ENCODE results near the gene KDM2A.
"Not testable (repeated sequence)": the region's sequence is repeated elsewhere in the genome, so short reads cannot be mapped to it uniquely, and the experiment has no call there.

KDM2A gene

GRCh38 chr11:67174311-67174710 is 55.2 kb downstream of the KDM2A start:
- DNase-seq = no peak

DNA sequence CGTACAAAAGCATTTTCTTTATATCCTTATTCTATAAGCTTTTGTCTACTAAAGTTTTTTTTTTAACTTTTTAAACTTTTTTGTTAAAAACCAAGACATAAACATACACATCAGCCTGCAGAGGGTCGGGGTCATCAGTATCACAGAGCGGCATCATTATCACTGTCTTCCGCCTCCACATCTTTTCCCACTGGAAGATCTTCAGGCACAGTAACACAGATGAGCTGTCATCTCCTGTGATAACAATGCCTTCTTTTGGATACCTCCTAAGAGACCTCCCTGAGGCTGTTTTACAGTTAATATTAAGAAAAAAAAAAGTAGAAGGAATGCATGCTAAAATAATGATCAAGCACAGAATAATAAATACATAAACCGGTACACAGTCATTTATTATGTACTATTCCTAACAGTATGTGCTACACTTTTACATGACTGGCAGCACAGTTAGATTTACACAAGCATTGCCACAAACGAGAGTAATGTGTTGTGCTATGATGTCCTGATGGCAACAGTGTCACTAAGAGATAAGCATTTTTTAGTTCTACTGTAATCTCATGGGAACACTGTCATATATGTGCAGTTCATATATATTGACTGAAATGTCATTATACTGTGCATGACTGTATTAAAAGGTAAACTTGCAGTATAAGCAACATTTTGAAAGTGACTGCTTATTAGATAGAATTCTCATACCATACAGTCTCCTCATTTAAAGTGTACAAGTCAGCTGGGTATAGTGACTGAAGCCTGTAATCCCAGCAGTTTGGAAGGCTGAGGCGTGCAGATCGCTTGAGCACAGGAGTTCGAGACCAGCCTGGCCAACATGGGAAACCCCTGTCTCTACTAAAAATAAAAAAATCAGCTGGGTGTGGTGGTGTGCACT is 58.6 kb downstream of the KDM2A start:
- DNase-seq = no peak

DNA sequence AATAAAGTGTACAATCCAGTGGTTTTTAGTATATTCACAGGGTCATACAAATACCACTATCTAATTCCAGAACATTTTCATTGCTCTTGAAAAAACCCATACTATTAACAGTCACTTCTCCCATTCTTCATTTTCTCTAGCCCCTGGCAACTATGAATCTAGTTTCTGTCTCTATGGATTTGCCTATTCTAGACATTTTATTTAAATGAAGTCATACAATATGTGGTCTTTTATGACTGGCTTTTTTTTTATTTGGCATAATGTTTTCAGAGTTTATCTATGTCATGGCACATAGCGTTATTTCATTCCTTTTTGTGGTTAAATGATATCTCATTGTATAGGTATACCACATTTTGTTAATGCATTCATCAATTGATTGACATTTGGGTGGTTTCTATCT is 59.4 kb downstream of the KDM2A start:
- no peak for DNase-seq

DNA sequence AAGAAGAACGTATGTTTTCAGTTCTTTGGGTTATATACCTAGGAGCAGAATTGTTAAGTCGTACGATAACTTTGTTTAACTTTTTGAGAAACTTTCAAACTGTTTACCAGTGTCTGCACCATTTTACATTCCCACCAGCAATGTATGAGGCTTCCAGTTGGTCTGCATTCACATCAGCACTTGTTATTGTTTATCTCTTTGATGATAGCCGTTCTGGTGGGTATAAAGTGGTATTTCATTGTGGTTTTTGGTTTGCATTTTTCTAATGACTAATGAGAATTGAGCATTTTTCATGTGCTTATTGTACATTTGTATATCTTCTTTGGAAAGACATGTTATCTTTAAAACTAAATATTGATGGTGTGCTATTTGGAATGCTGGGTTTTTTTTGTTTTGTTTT is 59.8 kb downstream of the KDM2A start:
- no peak for DNase-seq

DNA sequence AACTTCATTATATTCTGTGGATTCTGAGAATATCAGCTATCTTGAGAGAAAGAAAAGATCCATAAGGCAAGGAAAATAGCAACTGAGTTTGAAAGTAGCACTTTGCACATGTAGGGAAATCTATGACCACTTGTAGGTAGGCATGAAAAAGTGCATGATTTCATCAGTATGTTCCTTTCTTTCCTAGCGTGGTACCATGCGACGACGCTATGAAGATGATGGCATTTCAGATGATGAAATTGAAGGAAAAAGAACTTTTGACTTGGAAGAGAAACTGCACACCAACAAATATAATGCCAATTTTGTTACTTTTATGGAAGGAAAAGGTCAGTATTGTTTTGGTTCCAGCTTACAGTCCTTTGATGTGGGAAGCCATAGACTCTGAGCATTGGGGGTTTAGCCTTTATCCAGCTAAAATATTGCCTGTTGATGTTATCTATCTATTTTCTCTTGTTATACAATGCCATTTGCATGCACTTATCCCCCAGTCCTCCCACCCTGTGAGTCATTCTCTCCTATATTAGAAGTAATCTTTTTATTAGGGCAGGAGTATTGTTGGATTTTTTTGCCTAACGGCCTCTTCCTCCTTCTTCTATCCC is 60.9 kb downstream of the KDM2A start:
- DNase-seq = no peak

GRCh38 chr11:67194096-67194495 is 75.0 kb downstream of the KDM2A start:
- no peak for DNase-seq

- no peak for DNase-seq
Observed at GRCh38 chr11:67195971-67196456, 77.0 kb downstream of the KDM2A start.

DNA sequence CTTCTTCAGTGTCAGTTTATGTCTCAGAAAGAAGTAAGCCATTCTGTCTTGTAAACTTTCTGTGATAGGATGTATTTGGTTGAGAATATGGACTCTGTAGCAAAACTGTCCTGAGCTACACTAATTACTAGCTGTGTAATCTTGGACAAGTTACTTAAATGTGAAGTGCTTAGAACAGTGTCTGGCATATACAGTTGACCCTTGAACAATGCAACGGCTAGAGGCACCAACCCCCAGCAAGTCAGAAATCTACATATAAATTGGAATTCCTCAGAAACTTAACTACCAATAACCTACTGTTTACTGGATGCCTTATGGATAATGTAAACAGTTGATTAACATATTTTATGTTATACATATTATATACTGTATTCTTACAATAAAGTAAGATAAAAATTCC is 78.5 kb downstream of the KDM2A start:
- no peak for DNase-seq

GRCh38 chr11:67198781-67199180 is 79.7 kb downstream of the KDM2A start:
- not testable (repeated sequence) for DNase-seq

DNA sequence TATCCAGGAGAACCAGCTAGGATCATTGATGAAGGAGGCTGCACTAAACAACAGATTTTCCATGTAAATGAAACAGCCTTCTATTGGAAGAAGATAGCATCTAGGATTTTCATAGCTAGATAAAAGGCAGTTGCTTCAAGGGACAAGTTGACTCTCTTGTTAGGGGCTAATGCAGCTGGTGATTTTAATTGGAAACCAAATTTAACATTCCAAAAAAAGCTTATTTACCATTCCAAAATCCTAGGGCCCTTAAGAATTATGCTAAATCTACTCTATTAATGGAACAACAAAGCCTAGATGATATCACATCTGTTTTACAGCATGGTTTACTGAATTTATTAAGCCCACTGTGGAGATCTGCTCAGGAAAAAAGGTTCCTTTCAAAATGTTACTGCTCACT is 80.7 kb downstream of the KDM2A start:
- DNase-seq = no peak

DNA sequence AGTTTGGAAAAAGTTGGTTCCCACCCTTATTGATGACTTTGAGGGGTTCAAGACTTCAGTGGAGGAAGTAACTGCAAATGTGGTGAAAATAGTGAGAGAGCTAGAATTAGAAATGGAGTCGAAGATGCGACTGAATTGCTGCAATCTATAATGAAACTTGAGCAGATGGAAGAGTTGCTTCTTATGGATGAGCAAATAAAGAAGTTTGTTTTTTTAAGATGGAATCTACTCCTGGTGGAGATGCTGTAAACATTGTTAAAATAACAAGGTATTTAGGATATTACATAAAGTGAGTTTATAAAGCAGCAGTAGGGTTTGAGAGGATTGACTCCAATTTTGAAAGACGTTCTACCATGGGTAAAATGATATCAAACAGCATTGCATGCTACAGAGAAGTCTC is 83.0 kb downstream of the KDM2A start:
- no peak for DNase-seq

DNA sequence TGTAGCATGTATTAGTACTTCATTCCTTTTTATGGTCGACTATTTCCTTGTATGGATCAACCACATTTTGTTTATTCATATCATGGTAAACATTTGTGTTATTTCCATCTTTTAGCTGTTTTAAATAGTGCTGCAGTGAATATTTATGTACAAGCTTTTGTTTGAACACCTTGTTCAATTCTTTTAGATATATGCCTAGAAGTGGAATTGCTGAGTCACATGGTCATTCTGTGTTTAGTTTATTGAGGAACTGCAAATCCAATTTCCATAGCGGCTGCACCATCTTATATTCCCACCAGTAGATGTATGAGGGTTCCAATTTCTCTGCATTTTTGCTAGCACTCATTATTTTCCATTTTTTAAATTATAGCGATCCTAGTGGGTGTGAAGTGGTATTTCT is 85.8 kb downstream of the KDM2A start:
- DNase-seq = no peak

GRCh38 chr11:67209222-67209621 is 90.2 kb downstream of the KDM2A start:
- not testable (repeated sequence) for DNase-seq

GRCh38 chr11:67211656-67212436 is 92.8 kb downstream of the KDM2A start:
- no peak for DNase-seq

- no peak for DNase-seq
Observed at GRCh38 chr11:67213178-67213621, 94.1 kb downstream of the KDM2A start.

DNA sequence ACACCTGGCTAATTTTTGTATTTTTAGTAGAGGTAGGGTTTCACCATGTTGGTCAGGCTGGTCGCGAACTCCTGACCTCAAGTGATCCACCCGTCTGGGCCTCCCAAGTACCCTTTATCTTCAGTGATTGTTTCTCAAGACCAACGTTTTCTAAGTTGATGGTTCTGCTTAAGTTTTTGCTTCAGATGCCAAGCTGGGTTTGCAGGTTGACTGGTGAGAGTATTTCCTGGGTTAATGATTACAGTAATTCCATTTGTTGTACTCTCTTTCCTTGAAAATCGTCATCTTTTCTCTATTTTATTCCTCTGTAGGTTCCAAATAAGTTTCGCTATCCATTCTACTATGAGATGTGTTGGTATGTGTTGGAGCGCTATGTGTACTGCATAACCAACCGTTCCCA is 108.7 kb downstream of the KDM2A start:
- DNase-seq = no peak

DNA sequence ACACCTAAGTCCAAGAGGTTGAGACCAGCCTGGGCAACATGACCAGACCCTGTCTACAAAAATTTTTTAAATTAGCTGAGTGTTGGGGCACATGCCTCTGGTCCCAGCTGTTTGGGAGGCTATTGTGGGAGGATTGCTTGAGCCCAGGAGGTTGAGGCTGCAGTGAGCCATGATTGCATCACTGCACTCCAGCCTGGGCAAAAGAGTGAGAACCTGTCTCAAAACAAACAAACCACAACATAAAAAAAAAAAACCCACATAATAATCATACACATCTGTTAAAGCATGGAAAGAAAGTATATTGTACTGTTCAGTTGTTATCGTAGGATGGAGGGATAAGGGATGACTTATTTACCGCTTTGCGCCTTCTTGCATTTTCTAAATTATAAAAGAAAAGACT is 111.3 kb downstream of the KDM2A start:
- no peak for DNase-seq

GRCh38 chr11:67230886-67231285 is 111.8 kb downstream of the KDM2A start:
- no peak for DNase-seq

DNA sequence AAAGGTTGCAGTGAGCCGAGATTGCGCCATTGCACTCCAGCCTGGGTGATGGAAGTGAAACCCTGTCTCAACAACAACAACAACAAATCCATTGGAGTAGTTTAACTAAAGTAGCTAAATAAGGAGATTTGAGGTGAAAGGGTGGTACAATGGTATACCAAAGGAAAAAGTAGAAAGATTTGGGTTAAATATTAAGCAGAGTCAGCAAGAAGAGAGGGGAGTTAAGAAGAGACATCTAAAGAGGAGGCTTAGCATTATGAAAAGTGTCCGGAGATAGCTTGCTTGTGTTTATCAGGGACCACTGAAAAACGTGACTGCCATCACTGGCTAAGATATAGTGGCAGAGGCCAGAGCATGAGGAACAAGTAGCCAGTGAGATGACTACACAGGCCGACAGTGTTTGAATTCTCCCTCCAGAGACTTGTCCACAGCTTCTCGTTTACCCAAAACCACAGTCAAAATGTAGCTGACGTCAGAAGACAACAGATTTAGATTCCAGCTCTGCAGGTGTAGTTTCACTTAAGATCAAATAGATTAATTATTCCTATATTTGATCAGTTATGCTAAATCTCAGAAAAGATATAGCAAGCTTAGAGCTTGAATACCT is 114.6 kb downstream of the KDM2A start:
- DNase-seq = no peak

DNA sequence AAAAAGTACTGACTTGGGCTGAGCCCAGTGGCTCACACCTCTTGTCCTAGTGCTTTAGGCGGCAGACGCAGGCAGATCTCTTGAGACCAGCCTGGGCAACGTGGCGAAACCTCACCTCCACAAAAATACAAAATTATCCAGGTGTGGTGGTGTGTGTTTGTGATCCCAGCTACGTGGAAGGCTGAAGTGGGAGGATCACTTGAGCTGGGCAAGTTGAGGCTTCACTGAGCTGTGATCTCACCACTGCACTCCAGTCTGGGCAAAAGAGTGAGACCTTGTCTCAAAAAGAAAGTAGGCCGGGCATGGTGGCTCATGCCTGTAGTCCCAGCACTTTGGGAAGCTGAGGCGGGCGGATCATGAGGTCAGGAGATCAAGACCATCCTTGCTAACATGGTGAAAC is 115.5 kb downstream of the KDM2A start:
- DNase-seq = not testable (repeated sequence)

DNA sequence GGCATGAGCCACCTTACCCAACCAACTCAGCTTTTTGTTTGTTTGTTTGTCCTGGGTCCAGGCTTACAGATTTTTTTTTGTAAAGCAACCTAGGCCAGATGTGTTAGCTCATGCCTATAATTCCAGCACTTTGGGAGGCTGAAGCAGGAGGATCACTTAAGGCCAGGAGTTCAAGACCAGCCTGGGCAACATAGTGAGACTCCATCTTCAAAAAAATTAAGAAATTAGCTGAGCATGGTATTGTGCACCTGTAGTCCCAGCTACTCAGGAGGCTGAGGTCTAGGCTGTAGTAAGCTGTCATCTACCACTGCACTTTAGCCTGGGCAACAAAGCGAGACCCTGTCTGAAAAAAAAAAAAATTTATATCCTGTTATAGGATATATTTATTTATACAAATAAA is 118.5 kb downstream of the KDM2A start:
- DNase-seq = no peak

- DNase-seq = no peak
Observed at GRCh38 chr11:67238894-67239782, 120.1 kb downstream of the KDM2A start.

Data from NCI-H1930 (cell line).